Peyer's patch (tissue), 4 donors: ENCODE data around the gene CDC123.

ENCODE experiments used
- POLR2A ChIP-seq, 2 donors: fragments of 450-650 bp; IDR thresholded peaks; one replicate each; pipeline ENCODE4 v1.5.1; 2017; ENCODE audit warnings: antibody characterized with exemption in 2 of 2, mild to moderate bottlenecking in 2 of 2, moderate library complexity in 2 of 2
- TF ChIP-seq, protein P1 (sequence below), 6 experiments: fragments of 450-650 bp in 4 of 6; fragments of 200-600 bp in 2 of 6; sonication (generic) in 1 of 6; IDR thresholded peaks; one replicate each; pipeline ENCODE4 v1.5.1; 2017 to 2019; ENCODE audit warnings: antibody characterized with exemption in 6 of 6, mild to moderate bottlenecking in 3 of 6, moderate library complexity in 1 of 6

DNA sequence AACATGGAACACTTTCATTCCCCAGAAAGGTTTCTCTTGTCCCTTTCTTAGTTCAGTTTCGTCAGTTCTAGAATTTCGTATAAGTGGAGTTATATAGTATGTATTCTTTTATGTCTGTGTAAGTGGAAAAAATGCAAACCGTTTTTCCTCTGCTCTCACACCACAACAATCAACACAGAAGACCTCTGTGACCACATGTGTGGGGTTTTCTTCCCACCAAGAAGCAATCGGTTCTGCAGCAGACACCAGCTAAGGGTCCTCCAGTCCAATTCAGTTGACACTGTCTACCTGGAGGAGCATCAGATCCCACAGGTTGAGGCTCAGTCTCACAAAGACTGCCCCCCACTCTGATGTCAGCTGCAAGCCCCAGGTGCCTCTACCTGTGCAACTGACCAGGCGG lies 6.2 kb downstream of the CDC123 start:
- TF ChIP-seq, protein P1, sequence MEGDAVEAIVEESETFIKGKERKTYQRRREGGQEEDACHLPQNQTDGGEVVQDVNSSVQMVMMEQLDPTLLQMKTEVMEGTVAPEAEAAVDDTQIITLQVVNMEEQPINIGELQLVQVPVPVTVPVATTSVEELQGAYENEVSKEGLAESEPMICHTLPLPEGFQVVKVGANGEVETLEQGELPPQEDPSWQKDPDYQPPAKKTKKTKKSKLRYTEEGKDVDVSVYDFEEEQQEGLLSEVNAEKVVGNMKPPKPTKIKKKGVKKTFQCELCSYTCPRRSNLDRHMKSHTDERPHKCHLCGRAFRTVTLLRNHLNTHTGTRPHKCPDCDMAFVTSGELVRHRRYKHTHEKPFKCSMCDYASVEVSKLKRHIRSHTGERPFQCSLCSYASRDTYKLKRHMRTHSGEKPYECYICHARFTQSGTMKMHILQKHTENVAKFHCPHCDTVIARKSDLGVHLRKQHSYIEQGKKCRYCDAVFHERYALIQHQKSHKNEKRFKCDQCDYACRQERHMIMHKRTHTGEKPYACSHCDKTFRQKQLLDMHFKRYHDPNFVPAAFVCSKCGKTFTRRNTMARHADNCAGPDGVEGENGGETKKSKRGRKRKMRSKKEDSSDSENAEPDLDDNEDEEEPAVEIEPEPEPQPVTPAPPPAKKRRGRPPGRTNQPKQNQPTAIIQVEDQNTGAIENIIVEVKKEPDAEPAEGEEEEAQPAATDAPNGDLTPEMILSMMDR (IDR thresholded peaks at IDR 0.05): no peak
- TF ChIP-seq POLR2A (IDR thresholded peaks at IDR 0.05): no peak
